ENCODE results near the gene FAIM.
"Not testable (repeated sequence)": the region's sequence is repeated elsewhere in the genome, so short reads cannot be mapped to it uniquely, and the experiment has no call there.

FAIM gene

GRCh38 chr3:138646513-138646912, 37.9 kb downstream of the FAIM start:
- Histone ChIP-seq H3K36me3 (ENCODE audit: control insufficient read depth, insufficient read depth, low read length, severe bottlenecking) (peaks cover 21% of the 10 kb centered on the region), H3K9ac (ENCODE audit: low read length) (no peak overlapping the region), H3K4me1 (ENCODE audit: control insufficient read depth, insufficient read depth, low read length) (no peaks in the 10 kb centered on the region), H3K4me3 (ENCODE audit: low read length) (no peak overlapping the region), H3K27me3 (replicated peaks; ENCODE audit: control insufficient read depth, insufficient read depth, low read length) (no peaks in the 10 kb centered on the region), H3K9me3 (ENCODE audit: control insufficient read depth, low read length) (peaks cover 32% of the 10 kb centered on the region)
- DNase-seq (ENCODE audit: low read depth), result no peak

GRCh38 chr3:138649134-138649533, 40.6 kb downstream of the FAIM start:
- H3K9ac ChIP-seq (ENCODE audit: low read length), result no peak overlapping the region
- peaks cover 21% of the 10 kb centered on the region for H3K36me3 ChIP-seq (ENCODE audit: control insufficient read depth, insufficient read depth, low read length, severe bottlenecking)
- DNase-seq (ENCODE audit: low read depth), result no peak
- no peak overlapping the region for H3K4me3 ChIP-seq (ENCODE audit: low read length)
- H3K9me3 ChIP-seq (ENCODE audit: control insufficient read depth, low read length), result peaks cover 20% of the 10 kb centered on the region
- no peaks in the 10 kb centered on the region for H3K27me3 ChIP-seq (replicated peaks; ENCODE audit: control insufficient read depth, insufficient read depth, low read length)
- H3K4me1 ChIP-seq (ENCODE audit: control insufficient read depth, insufficient read depth, low read length), result no peaks in the 10 kb centered on the region

- Histone ChIP-seq H3K9ac (ENCODE audit: low read length) (no peak overlapping the region), H3K4me1 (ENCODE audit: control insufficient read depth, insufficient read depth, low read length) (no peaks in the 10 kb centered on the region), H3K36me3 (ENCODE audit: control insufficient read depth, insufficient read depth, low read length, severe bottlenecking) (peaks cover 21% of the 10 kb centered on the region), H3K4me3 (ENCODE audit: low read length) (no peak overlapping the region), H3K27me3 (replicated peaks; ENCODE audit: control insufficient read depth, insufficient read depth, low read length) (no peaks in the 10 kb centered on the region), H3K9me3 (ENCODE audit: control insufficient read depth, low read length) (peaks cover 2% of the 10 kb centered on the region)
- no peak for DNase-seq (ENCODE audit: low read depth)
Observed at GRCh38 chr3:138653567-138653966, 45.0 kb downstream of the FAIM start.

GRCh38 chr3:138657508-138657907, 48.9 kb downstream of the FAIM start:
- Histone ChIP-seq H3K4me1 (ENCODE audit: control insufficient read depth, insufficient read depth, low read length) (no peaks in the 10 kb centered on the region), H3K4me3 (ENCODE audit: low read length) (no peak overlapping the region), H3K9me3 (ENCODE audit: control insufficient read depth, low read length) (no peaks in the 10 kb centered on the region), H3K27me3 (replicated peaks; ENCODE audit: control insufficient read depth, insufficient read depth, low read length) (no peaks in the 10 kb centered on the region), H3K36me3 (ENCODE audit: control insufficient read depth, insufficient read depth, low read length, severe bottlenecking) (no peaks in the 10 kb centered on the region), H3K9ac (ENCODE audit: low read length) (no peak overlapping the region)
- DNase-seq (ENCODE audit: low read depth), result no peak

GRCh38 chr3:138668107-138668506, 59.5 kb downstream of the FAIM start:
- Histone ChIP-seq H3K4me3 (ENCODE audit: low read length) (no peak overlapping the region), H3K36me3 (ENCODE audit: control insufficient read depth, insufficient read depth, low read length, severe bottlenecking) (peaks cover 4% of the 10 kb centered on the region), H3K9ac (ENCODE audit: low read length) (no peak overlapping the region), H3K9me3 (ENCODE audit: control insufficient read depth, low read length) (no peaks in the 10 kb centered on the region), H3K27me3 (replicated peaks; ENCODE audit: control insufficient read depth, insufficient read depth, low read length) (no peaks in the 10 kb centered on the region), H3K4me1 (ENCODE audit: control insufficient read depth, insufficient read depth, low read length) (no peaks in the 10 kb centered on the region)
- DNase-seq (ENCODE audit: low read depth), result no peak

- Histone ChIP-seq H3K36me3 (ENCODE audit: control insufficient read depth, insufficient read depth, low read length, severe bottlenecking) (no peaks in the 10 kb centered on the region), H3K27me3 (replicated peaks; ENCODE audit: control insufficient read depth, insufficient read depth, low read length) (no peaks in the 10 kb centered on the region)
- no peak for DNase-seq (ENCODE audit: low read depth)
Observed at GRCh38 chr3:138670407-138670806, 61.8 kb downstream of the FAIM start.

GRCh38 chr3:138673641-138674530, 65.3 kb downstream of the FAIM start:
- Histone ChIP-seq H3K36me3 (ENCODE audit: control insufficient read depth, insufficient read depth, low read length, severe bottlenecking) (peaks cover 5% of the 10 kb centered on the region), H3K9me3 (ENCODE audit: control insufficient read depth, low read length) (peaks cover 27% of the 10 kb centered on the region), H3K9ac (ENCODE audit: low read length) (no peak overlapping the region), H3K4me1 (ENCODE audit: control insufficient read depth, insufficient read depth, low read length) (no peaks in the 10 kb centered on the region), H3K27me3 (replicated peaks; ENCODE audit: control insufficient read depth, insufficient read depth, low read length) (no peaks in the 10 kb centered on the region), H3K4me3 (ENCODE audit: low read length) (no peak overlapping the region)
- DNase-seq (ENCODE audit: low read depth), result no peak

More at GRCh38 chr3:138670407-138670806, 61.8 kb downstream of the FAIM start:
- H3K4me1 ChIP-seq (ENCODE audit: control insufficient read depth, insufficient read depth, low read length), result no peaks in the 10 kb centered on the region
- H3K9me3 ChIP-seq (ENCODE audit: control insufficient read depth, low read length), result peaks cover 12% of the 10 kb centered on the region
- no peak overlapping the region for H3K4me3 ChIP-seq (ENCODE audit: low read length)
- no peak overlapping the region for H3K9ac ChIP-seq (ENCODE audit: low read length)

- H3K27me3 ChIP-seq (replicated peaks; ENCODE audit: control insufficient read depth, insufficient read depth, low read length), result no peaks in the 10 kb centered on the region
- H3K36me3 ChIP-seq (ENCODE audit: control insufficient read depth, insufficient read depth, low read length, severe bottlenecking), result peaks cover 5% of the 10 kb centered on the region
- no peak overlapping the region for H3K4me3 ChIP-seq (ENCODE audit: low read length)
- H3K9me3 ChIP-seq (ENCODE audit: control insufficient read depth, low read length), result peaks cover 27% of the 10 kb centered on the region
- no peak overlapping the region for H3K9ac ChIP-seq (ENCODE audit: low read length)
- H3K4me1 ChIP-seq (ENCODE audit: control insufficient read depth, insufficient read depth, low read length), result no peaks in the 10 kb centered on the region
- peak; percentile 13 for DNase-seq (ENCODE audit: low read depth)
Observed at GRCh38 chr3:138675393-138675792, 66.8 kb downstream of the FAIM start.

- peaks cover 5% of the 10 kb centered on the region for H3K36me3 ChIP-seq (ENCODE audit: control insufficient read depth, insufficient read depth, low read length, severe bottlenecking)
- DNase-seq (ENCODE audit: low read depth), result no peak
- no peak overlapping the region for H3K9ac ChIP-seq (ENCODE audit: low read length)
- peaks cover 5% of the 10 kb centered on the region for H3K4me1 ChIP-seq (ENCODE audit: control insufficient read depth, insufficient read depth, low read length)
- no peaks in the 10 kb centered on the region for H3K27me3 ChIP-seq (replicated peaks; ENCODE audit: control insufficient read depth, insufficient read depth, low read length)
- no peak overlapping the region for H3K4me3 ChIP-seq (ENCODE audit: low read length)
- peaks cover 27% of the 10 kb centered on the region for H3K9me3 ChIP-seq (ENCODE audit: control insufficient read depth, low read length)
Observed at GRCh38 chr3:138678086-138678485, 69.5 kb downstream of the FAIM start.

- Histone ChIP-seq H3K4me3 (ENCODE audit: low read length) (no peak overlapping the region), H3K4me1 (ENCODE audit: control insufficient read depth, insufficient read depth, low read length) (peaks cover 5% of the 10 kb centered on the region), H3K36me3 (ENCODE audit: control insufficient read depth, insufficient read depth, low read length, severe bottlenecking) (peaks cover 5% of the 10 kb centered on the region), H3K9me3 (ENCODE audit: control insufficient read depth, low read length) (peaks cover 27% of the 10 kb centered on the region), H3K27me3 (replicated peaks; ENCODE audit: control insufficient read depth, insufficient read depth, low read length) (no peaks in the 10 kb centered on the region), H3K9ac (ENCODE audit: low read length) (no peak overlapping the region)
- no peak for DNase-seq (ENCODE audit: low read depth)
Observed at GRCh38 chr3:138678874-138679392, 70.4 kb downstream of the FAIM start.

- not testable (repeated sequence) for H3K9me3 ChIP-seq (ENCODE audit: control insufficient read depth, low read length); DNase-seq (ENCODE audit: low read depth); H3K36me3 ChIP-seq (ENCODE audit: control insufficient read depth, insufficient read depth, low read length, severe bottlenecking); H3K4me1 ChIP-seq (ENCODE audit: control insufficient read depth, insufficient read depth, low read length); H3K4me3 ChIP-seq (ENCODE audit: low read length); H3K9ac ChIP-seq (ENCODE audit: low read length); H3K27me3 ChIP-seq (replicated peaks; ENCODE audit: control insufficient read depth, insufficient read depth, low read length)
Observed at GRCh38 chr3:138680974-138681373, 72.4 kb downstream of the FAIM start.
